Measurements from ENCODE around the gene TRIP13. TPM values are rescaled to one million over a fixed set of nuclear protein-coding genes. Genes with fewer than 3 reads are reported as not detected.
A peak's percentile ranks its signal among the peaks of the same experiment; 100 is the strongest.

The TRIP13 gene
- total RNA-seq, 1 experiment from 2014 or later = 42.6 TPM

DNA sequence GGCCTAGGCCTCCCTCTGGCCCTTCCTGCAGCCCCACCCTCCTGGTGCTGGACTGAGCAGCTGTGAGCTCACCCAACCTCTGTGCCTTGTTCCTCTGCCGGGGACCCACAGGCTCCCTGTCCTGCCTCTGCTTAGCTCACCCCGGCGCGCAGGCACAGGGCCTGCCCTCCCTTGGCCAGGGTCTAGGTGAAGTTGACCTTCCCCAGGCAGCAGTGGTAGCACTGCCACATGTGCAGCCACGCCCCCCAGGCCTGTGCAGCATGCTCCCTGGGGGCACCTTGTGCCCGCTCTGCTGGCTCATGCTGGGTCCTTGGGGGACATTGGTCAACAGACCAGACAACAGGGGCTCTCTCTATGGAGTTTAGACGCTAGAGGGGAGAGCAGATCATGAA is 18.1 kb downstream of the TRIP13 start:
- no peak overlapping the region for H4K8ac ChIP-seq (replicated peaks; ENCODE audit: insufficient read length, low read depth, low read length)
- Mint-ChIP-seq H3K4me3 (no peak overlapping the region), H3K36me3 (ENCODE audit: insufficient read depth in 1 of 3, low read depth in 3 of 3) (peaks cover 51 to 93% (median 85%) of the 10 kb centered on the region in 3 experiments), H3K4me1 (peaks cover 0 to 3% of the 10 kb centered on the region in 2 experiments; a peak in 2 of 4 replicates), H3K27me3 (ENCODE audit: low read depth) (no peaks in the 10 kb centered on the region), H3K9me3 (no peaks in the 10 kb centered on the region), H3K27ac (peak overlapping the region in 2 of 3 experiments; percentile 31 to 47; a peak in 1 of 7 replicates)
- H3K27me3 ChIP-seq (ENCODE audit: insufficient read depth, low read length) = no peaks in the 10 kb centered on the region
- no peak overlapping the region for H3K18ac ChIP-seq (ENCODE audit: insufficient read length, low read depth, low read length)
- H2BK5ac ChIP-seq (ENCODE audit: insufficient read length, low read length) = no peak overlapping the region
- no peak overlapping the region for H2BK15ac ChIP-seq (ENCODE audit: low read depth, low read length)
- no peak overlapping the region for H4K91ac ChIP-seq (ENCODE audit: insufficient read length, low read depth, low read length)
- DNase-seq = no peak
- no peak overlapping the region for H3K4ac ChIP-seq (ENCODE audit: low read depth, low read length)
- H3K14ac ChIP-seq (ENCODE audit: insufficient read depth, low read length) = no peak overlapping the region
- no peak overlapping the region for H3K4me2 ChIP-seq (ENCODE audit: insufficient read depth, insufficient read length, low read length)
- H4K20me1 ChIP-seq (ENCODE audit: control insufficient read depth, insufficient read depth, insufficient read length) = no peaks in the 10 kb centered on the region
- no peaks in the 10 kb centered on the region for H3K4me1 ChIP-seq (ENCODE audit: insufficient read depth, low read length)
- H2AK5ac ChIP-seq (ENCODE audit: insufficient read length, low read length) = no peak overlapping the region
- H3K23ac ChIP-seq (ENCODE audit: insufficient read length, low read depth, low read length) = no peak overlapping the region
- H3K9me3 ChIP-seq (ENCODE audit: control insufficient read depth, low read depth, low read length) = no peaks in the 10 kb centered on the region
- no peak overlapping the region for H3K9ac ChIP-seq (ENCODE audit: extremely low read depth, insufficient read length, low read length)
- no peak overlapping the region for H3K56ac ChIP-seq (ENCODE audit: insufficient read length, low read depth, low read length)
- H3K79me1 ChIP-seq (ENCODE audit: insufficient read depth, low read depth, low read length, poor library complexity, severe bottlenecking) = no peaks in the 10 kb centered on the region
- H3K27ac ChIP-seq (ENCODE audit: insufficient read length, low read depth, low read length) = no peak overlapping the region
- H2BK20ac ChIP-seq (ENCODE audit: low read depth, low read length, poor library complexity, severe bottlenecking) = no peak overlapping the region
- no peak overlapping the region for H3T11ph ChIP-seq (ENCODE audit: low read length)
- no peak overlapping the region for H2BK12ac ChIP-seq (ENCODE audit: insufficient read length, low read depth, low read length)
- H2BK120ac ChIP-seq (ENCODE audit: low read depth, low read length, poor library complexity, severe bottlenecking) = no peak overlapping the region
- H3K79me2 ChIP-seq (ENCODE audit: insufficient read depth, low read length) = no peaks in the 10 kb centered on the region
- H2AFZ ChIP-seq (ENCODE audit: low read length) = no peak overlapping the region
- no peak for TF ChIP-seq CTCF (conservative IDR thresholded peaks at IDR 0.05)
- WGBS (ENCODE audit: extremely low coverage, insufficient read length, low lambda C conversion rate) = no CpG with 5 or more reads among the region's 7 CpGs
- H4K5ac ChIP-seq (ENCODE audit: insufficient read length, low read depth, low read length) = no peak overlapping the region
- no peaks in the 10 kb centered on the region for H3K23me2 ChIP-seq (ENCODE audit: insufficient read length, low read depth, low read length, poor library complexity, severe bottlenecking)

All from H9 (cell line).